ENCODE results near the gene PWWP2A. TPM values are rescaled to one million over a fixed set of nuclear protein-coding genes. Genes with fewer than 3 reads are reported as not detected.

PWWP2A gene
- total and polyA plus RNA-seq, 2 of the 4 experiments (the other 2 are of a cell fraction): 8.8 to 12.5 TPM

DNA sequence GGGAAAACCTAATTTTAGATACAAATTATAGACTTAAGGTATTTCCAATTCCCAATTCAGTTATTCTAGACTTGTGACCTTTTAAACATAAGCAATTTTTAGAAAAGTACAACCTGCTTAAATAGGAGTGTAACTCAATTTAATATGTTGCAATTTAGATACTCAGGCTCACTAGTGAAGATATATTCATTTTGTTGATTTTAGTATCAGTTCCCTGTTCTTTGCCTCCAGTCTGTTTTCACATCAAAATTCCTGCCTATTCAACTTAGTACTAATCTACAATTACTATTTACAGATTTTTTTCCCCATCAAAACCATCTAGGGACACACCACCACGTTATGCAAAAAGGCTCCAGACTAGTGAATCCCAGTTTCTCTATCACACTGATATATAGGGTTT lies 30.4 kb downstream of the PWWP2A start:
- no CpG with 5 or more reads among the region's 1 CpG for WGBS, 2 experiments (ENCODE audit: extremely low coverage in 2 of 2, insufficient read length in 1 of 2)
- in situ Hi-C loops (cut with MboI; ENCODE audit: low sequenced_read_pairs): no loop called here
- H3K18ac ChIP-seq (ENCODE audit: low read depth, low read length): no peak overlapping the region
- no peak overlapping the region for H2BK20ac ChIP-seq (ENCODE audit: low read depth, low read length)
- no peak overlapping the region for H3K4me3 ChIP-seq (ENCODE audit: insufficient read depth, low read depth, low read length)
- no peaks in the 10 kb centered on the region for H4K20me1 ChIP-seq (ENCODE audit: insufficient read depth, low read length)
- H3K4me1 ChIP-seq (ENCODE audit: control insufficient read depth, insufficient read depth, low read length): no peaks in the 10 kb centered on the region
- H3K56ac ChIP-seq (ENCODE audit: extremely low read depth, insufficient read depth, low read length): no peak overlapping the region
- H4K5ac ChIP-seq (ENCODE audit: low read depth, low read length): no peak overlapping the region
- H2BK15ac ChIP-seq (ENCODE audit: low read depth, low read length): no peak overlapping the region
- ChIA-PET CTCF (no interaction called here), POLR2A (ENCODE audit: unreplicated experiment) (no interaction called here)
- no peaks in the 10 kb centered on the region for H3K27me3 ChIP-seq (ENCODE audit: control insufficient read depth, insufficient read depth, low read length)
- H2AK9ac ChIP-seq (replicated peaks; ENCODE audit: low read depth, low read length, poor library complexity): no peak overlapping the region
- H3K9me3 ChIP-seq (ENCODE audit: control insufficient read depth, insufficient read depth, low read length): no peaks in the 10 kb centered on the region
- H3K27ac ChIP-seq (ENCODE audit: insufficient read depth, low read length): no peak overlapping the region
- ATAC-seq (ENCODE audit: low read depth) (no peak), DNase-seq (no peak)
- no peak overlapping the region for H3K9ac ChIP-seq (ENCODE audit: low read depth, low read length)
- intact Hi-C loops (cut with micrococcal nuclease): loop anchor here (10.0 kb wide), 1 partner anchor 306 kb away; no protein-coding TSS in a partner anchor
- H2BK5ac ChIP-seq (ENCODE audit: low read depth, low read length, poor library complexity, severe bottlenecking): no peak overlapping the region
- H3K4ac ChIP-seq (ENCODE audit: low read depth, low read length): no peak overlapping the region
- no peak for TF ChIP-seq RAD21 (IDR thresholded peaks at IDR 0.05; ENCODE audit: low read length)
- TF ChIP-seq RCOR1 (IDR thresholded peaks at IDR 0.05; ENCODE audit: insufficient replicate concordance, low read length): no peak
- no peak for TF ChIP-seq USF2 (IDR thresholded peaks at IDR 0.05; ENCODE audit: low read depth, low read length)
- TF ChIP-seq FOS (IDR thresholded peaks at IDR 0.05; ENCODE audit: low read depth, low read length): no peak
- H2BK120ac ChIP-seq (ENCODE audit: low read depth, low read length): no peak overlapping the region
- H4K8ac ChIP-seq (ENCODE audit: low read depth in 2 of 2, low read length in 2 of 2): no peak overlapping the region
- no peak overlapping the region for H2AK5ac ChIP-seq (ENCODE audit: low read depth, low read length)
- peaks cover 5% of the 10 kb centered on the region for H3K9me1 ChIP-seq (ENCODE audit: insufficient read depth, low read length)
- no peak overlapping the region for H3K4me2 ChIP-seq (ENCODE audit: low read depth, low read length)
- H3K14ac ChIP-seq (replicated peaks; ENCODE audit: low read depth, low read length): no peak overlapping the region
- BruUV-seq (replicated peaks): no TSS peak
- H4K91ac ChIP-seq (ENCODE audit: insufficient read depth, low read depth, low read length): no peak overlapping the region
- dilution Hi-C loops (cut with HindIII; ENCODE audit: low sequenced_read_pairs, unreplicated experiment): no loop called here
- H3K23ac ChIP-seq (ENCODE audit: low read depth, low read length): no peak overlapping the region
- peaks cover 12% of the 10 kb centered on the region for H3K36me3 ChIP-seq (ENCODE audit: control insufficient read depth, insufficient read depth, low read length)
- peaks cover 12 to 29% of the 10 kb centered on the region in 2 experiments; a peak in 3 of 4 replicates for H3K79me1 ChIP-seq (ENCODE audit: low read depth in 1 of 2, low read length in 2 of 2)
- H2AFZ ChIP-seq (replicated peaks; ENCODE audit: low read length, poor library complexity): no peak overlapping the region

Measured in IMR-90 (cell line).